T47D (cell line): ENCODE measurements around the gene SCUBE1.

Experiments used
- DNase-seq, 2 experiments: peaks; one replicate each; pipeline versions ENCODE4 v3.0.0 to v3.0.0-alpha.2; 2011 to 2012; ENCODE audit warnings: low read depth in 1 of 2, low spot score in 1 of 2
- JUND ChIP-seq: IDR thresholded peaks from 2 replicates; pipeline ENCODE4 v1.6.1; 2012; ENCODE audit warnings: low read depth
- in situ Hi-C: cut with HindIII; loops from 2 replicates; pipeline ENCODE4 v1.10.0; 2016; ENCODE audit warnings: low sequenced_read_pairs, low pct_unique_long_range_greater_than_20kb

Gene SCUBE1

GRCh38 chr22:43301866-43302265 lies 41.3 kb downstream of the SCUBE1 start:
- TF ChIP-seq JUND, result no peak
- no peak for DNase-seq
- in situ Hi-C loops, result no loop called here

GRCh38 chr22:43300891-43301676 lies 42.1 kb downstream of the SCUBE1 start:
- in situ Hi-C loops, result no loop called here
- no peak for DNase-seq
- TF ChIP-seq JUND, result no peak

- no peak for DNase-seq
- in situ Hi-C loops, result no loop called here
- TF ChIP-seq JUND, result no peak
Observed at GRCh38 chr22:43299736-43300135, 43.4 kb downstream of the SCUBE1 start.

- no peak for TF ChIP-seq JUND
- in situ Hi-C loops, result no loop called here
- no peak for DNase-seq
Observed at GRCh38 chr22:43298062-43298801, 44.9 kb downstream of the SCUBE1 start.

GRCh38 chr22:43297270-43298061 lies 45.7 kb downstream of the SCUBE1 start:
- in situ Hi-C loops, result no loop called here
- no peak for TF ChIP-seq JUND
- no peak for DNase-seq

- no peak for TF ChIP-seq JUND
- in situ Hi-C loops, result no loop called here
- no peak for DNase-seq
Observed at GRCh38 chr22:43296276-43296902, 46.8 kb downstream of the SCUBE1 start.

GRCh38 chr22:43295660-43296059 lies 47.5 kb downstream of the SCUBE1 start:
- no peak for TF ChIP-seq JUND
- no peak for DNase-seq
- in situ Hi-C loops, result no loop called here

GRCh38 chr22:43295173-43295572 lies 48.0 kb downstream of the SCUBE1 start:
- no peak for DNase-seq
- in situ Hi-C loops, result no loop called here
- no peak for TF ChIP-seq JUND

- in situ Hi-C loops, result no loop called here
- peak in 1 of 2 experiments; percentile 36 for DNase-seq
- no peak for TF ChIP-seq JUND
Observed at GRCh38 chr22:43293655-43294392, 49.3 kb downstream of the SCUBE1 start.

- in situ Hi-C loops, result no loop called here
- no peak for TF ChIP-seq JUND
- DNase-seq, result no peak
Observed at GRCh38 chr22:43293259-43293654, 49.9 kb downstream of the SCUBE1 start.

GRCh38 chr22:43292630-43293018 lies 50.5 kb downstream of the SCUBE1 start:
- TF ChIP-seq JUND, result no peak
- no peak for DNase-seq
- in situ Hi-C loops, result no loop called here

GRCh38 chr22:43291381-43291780 lies 51.8 kb downstream of the SCUBE1 start:
- no peak for TF ChIP-seq JUND
- in situ Hi-C loops, result no loop called here
- no peak for DNase-seq
